GM12872 (cell line): ENCODE data around the gene LGALSL.

Experiments used
- TF ChIP-seq, protein P1 (sequence below): IDR thresholded peaks from 3 replicates; pipeline ENCODE4 v1.5.1; 2011; ENCODE audit warnings: low read depth, mild to moderate bottlenecking, low read length, moderate library complexity; ENCODE audit not compliant: insufficient read depth

The LGALSL gene

DNA sequence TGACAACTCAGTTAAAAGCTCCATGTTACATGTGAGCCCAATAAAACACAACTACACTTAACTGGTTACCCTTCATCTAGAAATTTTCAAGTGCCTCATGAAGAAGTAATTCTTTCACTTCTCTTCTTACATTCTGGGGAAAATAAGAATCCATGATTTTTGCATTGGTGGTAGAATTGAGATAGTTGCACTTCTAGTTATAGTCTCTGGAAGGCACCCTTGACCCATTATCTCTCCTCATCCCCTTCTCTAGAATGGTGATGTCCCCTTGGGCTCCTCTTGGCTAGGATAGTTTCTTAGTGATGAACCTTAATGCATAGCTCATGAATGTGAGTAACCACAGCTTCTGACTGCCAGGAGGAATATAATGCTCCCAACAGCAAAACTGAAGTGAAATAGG is 3.6 kb downstream of the LGALSL start:
- TF ChIP-seq, protein P1, sequence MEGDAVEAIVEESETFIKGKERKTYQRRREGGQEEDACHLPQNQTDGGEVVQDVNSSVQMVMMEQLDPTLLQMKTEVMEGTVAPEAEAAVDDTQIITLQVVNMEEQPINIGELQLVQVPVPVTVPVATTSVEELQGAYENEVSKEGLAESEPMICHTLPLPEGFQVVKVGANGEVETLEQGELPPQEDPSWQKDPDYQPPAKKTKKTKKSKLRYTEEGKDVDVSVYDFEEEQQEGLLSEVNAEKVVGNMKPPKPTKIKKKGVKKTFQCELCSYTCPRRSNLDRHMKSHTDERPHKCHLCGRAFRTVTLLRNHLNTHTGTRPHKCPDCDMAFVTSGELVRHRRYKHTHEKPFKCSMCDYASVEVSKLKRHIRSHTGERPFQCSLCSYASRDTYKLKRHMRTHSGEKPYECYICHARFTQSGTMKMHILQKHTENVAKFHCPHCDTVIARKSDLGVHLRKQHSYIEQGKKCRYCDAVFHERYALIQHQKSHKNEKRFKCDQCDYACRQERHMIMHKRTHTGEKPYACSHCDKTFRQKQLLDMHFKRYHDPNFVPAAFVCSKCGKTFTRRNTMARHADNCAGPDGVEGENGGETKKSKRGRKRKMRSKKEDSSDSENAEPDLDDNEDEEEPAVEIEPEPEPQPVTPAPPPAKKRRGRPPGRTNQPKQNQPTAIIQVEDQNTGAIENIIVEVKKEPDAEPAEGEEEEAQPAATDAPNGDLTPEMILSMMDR = peak; percentile 15; the same call in 1 of the 3 replicates

GRCh38 chr2:64459575-64459974 is 5.6 kb downstream of the LGALSL start:
- TF ChIP-seq, protein P1 = no peak

DNA sequence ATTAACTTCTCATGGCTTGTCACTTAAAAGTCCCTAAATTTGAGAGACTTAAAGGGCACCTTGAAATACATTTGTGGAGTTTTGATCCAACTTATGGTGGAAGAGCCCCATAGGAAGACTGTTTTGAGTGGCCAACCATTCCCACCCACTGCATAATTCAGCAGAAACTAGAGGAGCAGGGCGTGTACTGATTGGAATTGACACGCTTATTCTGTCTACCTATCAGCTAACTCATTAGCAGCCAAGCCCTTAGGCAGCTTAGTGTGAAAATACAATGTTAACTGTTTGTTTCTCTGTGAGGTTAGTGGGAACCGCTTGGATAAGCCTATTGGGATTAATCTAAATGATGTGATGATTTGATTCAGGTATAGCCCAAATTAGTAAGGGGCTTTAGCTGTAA is 6.4 kb downstream of the LGALSL start:
- TF ChIP-seq, protein P1 = no peak

DNA sequence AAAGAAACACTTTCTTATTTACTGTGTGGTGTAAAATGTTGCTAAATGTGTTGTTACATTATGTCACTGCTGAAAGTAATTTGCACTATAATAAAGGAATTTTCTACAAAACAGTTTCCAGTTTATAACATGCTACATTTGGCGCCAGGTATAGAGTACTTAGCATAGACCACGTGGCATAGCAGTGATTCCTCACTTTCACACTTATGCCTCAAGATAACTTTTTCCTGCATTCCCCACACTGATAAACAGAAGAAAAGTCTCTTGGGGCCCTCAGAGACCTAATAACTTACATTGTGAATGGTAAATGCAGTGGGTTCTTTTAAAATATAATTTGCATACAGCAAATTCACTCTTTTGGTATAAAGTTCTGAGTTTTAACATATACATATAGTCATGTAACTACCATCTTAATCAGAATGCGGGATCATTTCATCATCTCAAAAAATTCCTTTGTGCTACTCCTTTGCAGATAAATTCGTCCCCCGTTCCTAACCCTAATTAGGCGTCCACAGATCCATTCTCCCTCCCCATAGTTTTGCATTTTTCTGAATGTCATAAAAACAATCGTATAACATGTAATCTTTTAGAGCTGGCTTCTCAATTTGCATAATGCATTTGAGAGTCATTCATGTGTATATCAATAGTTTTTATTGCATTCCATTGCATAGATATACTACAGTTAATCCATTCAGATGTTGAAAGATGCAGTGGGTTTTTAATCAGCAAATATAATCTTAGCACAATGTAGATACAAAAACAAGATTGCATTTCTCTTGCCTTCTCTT is 7.5 kb downstream of the LGALSL start:
- TF ChIP-seq, protein P1 = no peak

GRCh38 chr2:64462171-64462570 is 8.2 kb downstream of the LGALSL start:
- TF ChIP-seq, protein P1 = no peak

GRCh38 chr2:64462940-64463700 is 9.2 kb downstream of the LGALSL start:
- TF ChIP-seq, protein P1 = no peak

- TF ChIP-seq, protein P1 = no peak
These were observed 9.8 kb downstream of the LGALSL start for GRCh38 chr2:64463781-64464180.
